CD4-positive, alpha-beta T cell treated with Interleukin-12 subunit alpha and Interleukin-12 subunit beta, for 1 hour (primary cell): Measurements from ENCODE around the gene SCAPER.
"Not testable (repeated sequence)": the region's sequence is repeated elsewhere in the genome, so short reads cannot be mapped to it uniquely, and the experiment has no call there.

ENCODE experiments used
- DNase-seq: peaks from one replicate; pipeline ENCODE4 v3.0.0-alpha.2; 2020

SCAPER gene

GRCh38 chr15:76555247-76555646, 349.9 kb downstream of the SCAPER start:
- no peak for DNase-seq

DNA sequence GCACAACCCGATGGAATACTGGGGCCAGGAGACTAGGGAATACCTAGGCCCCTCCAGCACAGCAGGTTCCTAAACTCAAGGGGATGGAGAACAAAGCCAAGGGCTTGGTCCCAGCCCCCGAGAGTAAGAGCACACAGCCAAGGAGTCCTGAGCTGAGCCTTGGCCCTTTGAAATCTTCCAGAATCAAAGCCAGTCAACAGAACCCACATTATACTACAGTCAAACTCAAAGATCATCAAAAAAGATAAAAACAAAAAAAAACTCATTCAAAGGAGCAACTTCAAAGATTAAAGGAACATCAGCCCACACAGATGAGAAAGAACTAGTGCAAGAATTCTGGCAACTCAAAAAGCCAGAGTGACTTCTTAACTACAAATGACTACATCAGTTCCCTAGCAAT, 351.6 kb downstream of the SCAPER start:
- no peak for DNase-seq

- no peak for DNase-seq
Observed at GRCh38 chr15:76553102-76553501, 352.0 kb downstream of the SCAPER start.

DNA sequence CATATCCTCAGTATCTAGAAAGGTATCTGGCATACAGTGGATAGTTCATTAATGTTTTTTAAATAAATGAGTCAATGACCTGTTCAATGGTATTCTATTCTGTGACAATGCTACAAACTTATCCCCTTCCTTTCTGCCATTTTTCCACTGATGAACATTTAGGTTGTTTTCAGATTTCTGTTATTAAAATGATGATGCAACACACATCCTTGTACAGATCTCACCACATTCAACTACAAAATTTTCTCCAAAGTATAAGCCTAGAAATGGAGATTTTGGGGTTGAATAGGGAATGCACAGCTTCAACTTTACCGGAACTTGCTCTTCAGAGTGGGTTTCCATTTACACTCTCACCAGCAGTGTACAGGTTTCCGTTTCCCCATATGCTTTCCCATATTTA, 358.3 kb downstream of the SCAPER start:
- no peak for DNase-seq

DNA sequence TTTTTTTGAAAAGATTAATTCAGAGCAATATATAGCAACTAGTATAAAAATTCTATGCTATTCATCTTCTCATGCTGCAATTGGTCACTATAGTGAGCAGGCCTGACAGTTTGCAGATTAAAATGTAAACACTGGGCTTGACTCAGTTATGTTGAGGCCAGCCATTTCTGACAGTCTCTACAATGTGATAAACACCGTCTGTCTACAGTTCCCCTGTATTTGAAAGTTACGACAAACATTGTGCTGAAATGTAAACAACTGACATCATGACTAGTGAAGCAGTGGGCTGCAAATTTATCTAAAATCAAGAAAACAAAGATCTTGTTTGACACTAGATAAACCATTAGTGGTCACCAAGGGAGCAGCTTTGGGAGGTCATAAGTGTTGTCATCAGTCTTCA, 371.1 kb downstream of the SCAPER start:
- no peak for DNase-seq

DNA sequence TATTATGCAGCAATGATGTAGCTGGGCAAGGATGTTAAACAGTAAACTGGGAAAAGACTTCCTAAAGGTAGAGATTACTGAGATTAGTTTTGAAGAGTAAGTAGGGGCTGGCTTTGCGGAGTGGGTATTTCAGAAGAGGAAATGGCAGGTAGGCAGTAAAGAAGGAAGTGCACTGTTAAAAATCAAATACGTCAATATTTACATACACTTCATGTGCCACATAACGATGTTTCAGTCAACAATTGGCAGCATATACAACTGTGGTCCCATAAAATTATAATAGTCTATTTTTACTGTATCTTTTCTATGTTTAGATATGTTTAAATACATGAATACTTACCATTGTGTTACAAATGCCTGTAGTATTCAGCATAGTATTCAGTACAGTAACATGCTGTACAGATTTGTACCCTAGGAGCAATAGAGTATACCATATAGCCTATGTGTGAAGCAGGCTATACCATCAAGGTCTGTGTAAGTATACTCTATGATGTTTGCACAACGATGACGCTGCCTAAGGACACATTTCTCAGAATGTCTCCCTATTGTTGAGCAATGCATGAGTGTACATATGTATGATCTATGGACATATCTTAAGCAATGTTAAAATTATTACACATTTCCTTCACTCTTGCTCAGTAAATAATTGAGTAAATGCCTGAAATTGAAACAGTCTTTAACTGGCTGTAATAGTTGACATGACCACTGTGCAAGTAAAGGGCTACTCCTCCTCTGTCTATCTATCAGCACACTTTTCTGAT, 371.9 kb downstream of the SCAPER start:
- DNase-seq, result no peak

DNA sequence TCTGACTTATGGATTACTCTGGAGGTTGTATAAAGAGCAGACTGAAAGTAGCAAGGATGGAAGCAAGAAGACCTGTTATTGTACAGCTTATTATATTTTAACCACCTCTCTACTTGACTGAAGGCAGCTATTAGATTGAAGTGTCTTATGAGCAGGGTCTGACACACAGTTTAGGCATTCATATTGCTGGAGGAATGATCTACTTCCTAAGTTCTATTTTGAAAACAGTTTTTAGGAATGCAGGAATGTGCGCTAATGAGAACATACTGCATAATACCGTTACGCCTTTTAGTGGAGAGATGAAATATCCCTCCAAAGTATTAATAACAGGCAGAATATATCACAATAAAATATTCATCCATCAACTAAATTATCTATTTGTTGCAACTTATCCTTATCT, 375.2 kb downstream of the SCAPER start:
- DNase-seq, result no peak

GRCh38 chr15:76526111-76526510, 379.0 kb downstream of the SCAPER start:
- DNase-seq, result no peak

DNA sequence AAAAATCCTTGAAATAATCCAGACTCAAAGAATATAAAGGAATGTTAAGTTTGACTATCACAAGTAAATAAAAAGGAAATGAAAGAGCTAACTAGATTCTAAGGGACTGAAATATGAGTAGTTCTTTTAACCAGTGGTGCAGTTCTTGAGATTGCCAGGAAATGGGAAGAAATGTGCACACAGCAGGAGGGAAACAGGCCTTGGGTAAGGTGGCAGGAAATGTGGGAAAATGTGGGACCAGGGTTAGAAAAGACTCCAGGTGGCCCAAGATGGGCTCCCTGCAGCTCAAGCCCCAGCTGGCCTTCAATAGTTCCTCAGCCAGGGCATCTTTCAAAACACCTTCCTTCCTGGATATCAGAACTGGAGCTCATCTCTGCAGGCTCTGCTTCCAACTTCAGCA, 387.2 kb downstream of the SCAPER start:
- no peak for DNase-seq

- DNase-seq, result no peak
Observed at GRCh38 chr15:76514282-76514681, 390.9 kb downstream of the SCAPER start.

DNA sequence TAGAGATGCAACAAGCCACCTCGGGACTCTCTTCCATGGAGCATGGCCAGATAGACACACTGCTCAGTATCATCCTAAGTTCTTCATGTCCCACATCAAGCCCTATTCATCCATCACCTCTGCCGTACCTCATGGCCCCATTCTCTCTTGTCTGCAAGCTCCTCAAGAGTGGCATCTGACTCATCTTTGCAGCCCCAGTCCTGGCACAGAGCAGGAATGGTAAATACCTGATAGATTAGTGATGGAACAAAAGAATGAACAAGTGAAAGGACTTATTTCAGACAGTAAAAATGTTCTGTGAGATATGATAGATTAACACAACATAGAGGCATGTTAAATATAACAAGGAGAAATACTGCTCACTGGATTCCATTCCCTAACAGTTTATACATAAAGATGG, 392.2 kb downstream of the SCAPER start:
- no peak for DNase-seq

DNA sequence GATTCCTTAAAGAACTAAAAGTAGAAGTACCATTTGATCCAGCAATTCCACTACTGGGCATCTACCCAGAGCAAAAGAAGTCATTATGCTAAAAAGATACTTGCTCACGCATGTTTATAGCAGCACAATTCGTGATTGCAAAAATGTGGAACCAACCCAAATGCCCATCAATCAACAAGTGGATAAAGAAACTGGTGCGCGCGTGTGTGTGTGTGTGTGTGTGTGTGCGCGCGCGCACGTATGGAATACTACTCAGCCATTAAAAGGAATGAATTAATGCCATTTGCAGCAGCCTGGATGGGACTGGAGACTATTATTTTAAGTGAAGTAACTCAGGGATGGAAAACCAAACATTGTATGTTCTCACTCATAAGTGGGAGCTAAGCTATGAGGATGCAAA, 394.5 kb downstream of the SCAPER start:
- DNase-seq, result not testable (repeated sequence)

DNA sequence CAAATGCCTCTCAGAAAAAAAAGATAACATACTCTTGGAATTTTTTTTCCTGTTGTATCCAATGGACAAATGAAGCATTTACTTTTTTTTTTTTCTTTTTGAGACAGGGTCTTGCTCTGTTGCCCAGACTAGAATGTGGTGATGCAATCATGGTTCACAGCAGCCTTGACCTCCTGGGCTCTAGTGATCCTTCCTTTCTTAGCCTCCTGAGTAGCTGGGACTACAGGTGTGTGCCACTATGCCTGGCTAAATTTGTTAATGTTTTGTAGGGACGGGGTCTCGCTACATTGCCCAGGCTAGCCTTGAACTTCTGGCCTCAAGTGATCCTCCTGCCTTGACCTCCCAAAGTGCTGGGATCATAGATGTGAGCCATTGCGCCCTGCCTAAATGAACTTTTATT, 401.3 kb downstream of the SCAPER start:
- no peak for DNase-seq

DNA sequence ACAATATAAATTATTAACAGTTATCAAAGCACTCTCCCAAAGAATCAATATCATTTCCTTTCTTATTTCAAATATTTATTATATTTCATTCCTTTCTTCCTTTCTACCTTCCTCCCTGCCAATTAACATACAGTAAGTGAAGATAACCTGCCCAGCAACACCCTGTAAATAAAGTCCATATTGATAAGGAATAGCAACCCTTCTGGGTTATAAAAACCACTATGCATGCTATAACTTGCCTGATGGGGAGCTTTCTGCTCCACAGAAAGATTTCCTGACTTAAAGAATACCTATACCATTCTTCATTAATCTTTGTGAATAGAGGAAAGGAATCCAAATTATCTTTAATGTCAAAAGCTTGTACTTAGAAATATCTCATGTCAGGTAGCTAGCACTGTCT, 402.0 kb downstream of the SCAPER start:
- no peak for DNase-seq

DNA sequence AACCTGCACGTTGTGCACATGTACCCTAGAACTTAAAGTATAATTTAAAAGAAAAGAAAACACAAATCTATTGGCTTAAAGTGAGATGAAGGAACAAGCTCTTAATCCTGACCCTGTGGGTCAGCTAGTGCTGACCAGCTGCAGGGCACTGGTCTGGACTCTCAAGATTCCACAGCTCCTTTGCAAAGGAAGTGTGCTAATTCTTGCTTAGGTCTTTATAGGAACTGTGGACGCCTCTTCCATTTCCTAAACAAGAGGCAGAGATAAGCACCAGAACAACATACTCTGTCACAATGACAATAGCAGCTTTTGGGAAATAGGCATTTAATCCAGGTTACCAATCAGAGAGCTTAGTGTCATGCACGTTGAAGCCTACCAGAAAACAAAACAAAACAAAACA, 402.5 kb downstream of the SCAPER start:
- DNase-seq, result no peak

- DNase-seq, result not testable (repeated sequence)
Observed at GRCh38 chr15:76502185-76502584, 403.0 kb downstream of the SCAPER start.

DNA sequence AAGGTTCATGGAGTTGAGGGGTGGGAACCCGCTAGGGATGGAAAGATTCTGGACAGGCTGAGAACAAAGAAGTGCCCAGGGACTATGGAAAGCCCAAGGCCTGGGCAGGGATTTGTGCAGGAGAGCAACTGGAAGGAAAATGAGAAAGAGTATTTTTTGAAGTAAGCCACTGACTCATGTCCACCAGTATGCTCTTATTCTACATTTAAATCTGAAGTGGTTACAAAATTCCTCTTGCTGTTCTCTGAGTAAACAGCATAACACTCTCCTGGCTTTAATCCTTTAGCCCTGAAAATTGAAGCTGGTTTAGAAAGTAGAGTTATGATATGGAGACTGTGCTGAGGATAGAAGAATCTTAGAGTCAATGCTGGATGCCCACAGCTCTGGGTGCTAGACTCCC, 403.4 kb downstream of the SCAPER start:
- no peak for DNase-seq

- DNase-seq, result no peak
Observed at GRCh38 chr15:76501011-76501410, 404.1 kb downstream of the SCAPER start.

GRCh38 chr15:76495487-76495886, 409.7 kb downstream of the SCAPER start:
- DNase-seq, result no peak

- no peak for DNase-seq
Observed at GRCh38 chr15:76492538-76492937, 412.6 kb downstream of the SCAPER start.

DNA sequence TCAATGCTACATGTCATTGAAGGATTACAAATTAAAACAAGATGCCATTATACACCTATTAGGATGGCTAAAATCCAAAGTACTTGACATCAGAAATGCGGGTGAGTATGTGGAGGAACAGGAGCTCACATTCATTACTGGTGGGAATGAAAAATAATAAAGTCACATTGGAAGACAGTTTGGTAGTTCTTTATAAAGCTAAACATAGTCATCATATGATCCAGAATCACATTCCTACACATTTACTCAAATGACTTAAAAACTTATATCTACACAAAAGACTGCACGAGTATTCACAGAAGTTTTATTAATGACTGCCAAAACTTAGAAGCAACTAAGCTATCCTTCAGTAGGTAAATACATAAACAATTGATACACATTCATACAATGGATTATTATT, 421.4 kb downstream of the SCAPER start:
- DNase-seq, result no peak

DNA sequence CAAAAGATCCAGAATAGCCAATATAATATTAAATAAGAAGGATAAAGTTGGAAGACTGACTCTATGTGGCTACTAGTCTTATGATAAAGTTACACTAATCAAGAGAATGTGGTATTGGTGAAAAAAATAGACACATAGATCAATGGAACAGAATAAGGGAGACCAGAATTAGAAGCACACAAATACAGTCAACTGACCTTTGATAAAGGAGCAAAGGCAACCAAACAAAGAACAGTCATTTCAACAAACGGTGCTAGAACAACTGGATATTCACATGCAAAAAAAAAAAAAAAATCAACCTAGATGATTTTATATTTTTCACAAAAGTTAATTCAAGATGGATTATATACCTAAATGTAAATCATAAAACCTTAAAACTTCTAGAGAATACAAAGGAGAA, 422.1 kb downstream of the SCAPER start:
- DNase-seq, result no peak

DNA sequence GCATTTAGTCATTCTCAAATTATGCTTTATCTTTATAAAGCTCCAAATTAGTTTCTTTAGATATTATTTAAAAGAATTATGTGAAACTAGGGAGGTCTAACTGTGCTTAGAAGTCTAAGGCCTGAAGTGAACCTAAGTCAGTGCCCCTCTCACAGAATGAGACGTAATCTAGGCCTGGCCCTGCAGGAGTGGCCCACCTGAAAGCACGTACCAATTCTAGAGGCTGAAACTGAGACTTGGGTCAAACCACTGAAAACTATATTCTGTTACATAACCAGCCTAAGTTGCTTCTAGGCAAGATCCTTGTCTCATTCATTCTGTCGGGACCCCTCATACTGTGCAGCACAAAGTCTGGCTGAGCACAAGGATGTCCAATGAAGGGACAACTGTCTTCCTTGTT, 424.9 kb downstream of the SCAPER start:
- DNase-seq, result no peak

GRCh38 chr15:76470691-76471090, 434.4 kb downstream of the SCAPER start:
- DNase-seq, result no peak

- no peak for DNase-seq
Observed at GRCh38 chr15:76468722-76469121, 436.4 kb downstream of the SCAPER start.
